ENCODE results near the gene PRSS2. TPM values are rescaled to one million over a fixed set of nuclear protein-coding genes. Genes with fewer than 3 reads are reported as not detected.

PRSS2 gene
- total RNA-seq, 1 experiment from 2014 or later: 27.6 TPM

GRCh38 chr7:142813699-142814098 lies 42.9 kb downstream of the PRSS2 start:
- DNase-seq (ENCODE audit: low spot score): no peak
- no peaks in the 10 kb centered on the region for H3K36me3 Mint-ChIP-seq
- no peak for TF ChIP-seq FOXK1 (CRISPR knock-in tag; IDR thresholded peaks at IDR 0.05)
- TF ChIP-seq USF1 (CRISPR knock-in tag; IDR thresholded peaks at IDR 0.05): no peak
- no peak for TF ChIP-seq PREB (CRISPR knock-in tag; IDR thresholded peaks at IDR 0.05; ENCODE audit: borderline replicate concordance)
- H3K27ac Mint-ChIP-seq: peak overlapping the region; percentile 93
- peaks cover 57% of the 10 kb centered on the region for H3K4me1 Mint-ChIP-seq
- H3K9me3 Mint-ChIP-seq: no peaks in the 10 kb centered on the region
- ChIA-PET CTCF (interaction anchor here (0.6 to 6.3 kb wide), 30 partner anchors 19 to 510 kb away, joined by 3 to 94 read pairs (median 5); partner anchors contain the start of gene EPHB6), POLR2A (interaction anchor here (0.6 to 1.6 kb wide), 3 partner anchors 18 to 149 kb away, joined by 5 to 7 read pairs (median 5); no protein-coding TSS in a partner anchor)
- peaks cover 12% of the 10 kb centered on the region for H3K27me3 Mint-ChIP-seq (ENCODE audit: low read depth)
- peak overlapping the region; percentile 41 for H3K4me3 Mint-ChIP-seq
- no peak for ATAC-seq

GRCh38 chr7:142814451-142814850 lies 43.7 kb downstream of the PRSS2 start:
- Mint-ChIP-seq H3K4me1 (peaks cover 57% of the 10 kb centered on the region), H3K27ac (peak overlapping the region; percentile 14; the same call in 1 of the 2 replicates), H3K27me3 (ENCODE audit: low read depth) (peaks cover 12% of the 10 kb centered on the region), H3K9me3 (peaks cover 5% of the 10 kb centered on the region; the same call in 1 of the 2 replicates), H3K36me3 (no peaks in the 10 kb centered on the region), H3K4me3 (no peak overlapping the region)
- CTCF ChIA-PET: interaction anchor here (0.9 to 6.3 kb wide), 14 partner anchors 18 to 402 kb away, joined by 3 to 94 read pairs (median 7); partner anchors contain the start of gene EPHB6
- ATAC-seq (no peak), DNase-seq (ENCODE audit: low spot score) (no peak)
- POLR2A ChIA-PET: interaction anchor here (0.6 kb wide), 1 partner anchor 51 kb away, joined by 3 read pairs; no protein-coding TSS in a partner anchor
- no peak for TF ChIP-seq MYBL2 (CRISPR knock-in tag; IDR thresholded peaks at IDR 0.05)
- no peak for TF ChIP-seq ERG (CRISPR knock-in tag; IDR thresholded peaks at IDR 0.05)
- no peak for TF ChIP-seq ZNF317 (CRISPR knock-in tag; IDR thresholded peaks at IDR 0.05; ENCODE audit: borderline replicate concordance, low read depth)
- no peak for TF ChIP-seq TEAD4 (CRISPR knock-in tag; IDR thresholded peaks at IDR 0.05)
- TF ChIP-seq E2F1 (CRISPR knock-in tag; IDR thresholded peaks at IDR 0.05): no peak
- TF ChIP-seq FOXP4 (CRISPR knock-in tag; IDR thresholded peaks at IDR 0.05): no peak
- TF ChIP-seq MXD4 (CRISPR knock-in tag; IDR thresholded peaks at IDR 0.05; ENCODE audit: borderline replicate concordance): no peak
- TF ChIP-seq ZNF263 (CRISPR knock-in tag; IDR thresholded peaks at IDR 0.05; ENCODE audit: low read depth): no peak
- TF ChIP-seq GTF2I (CRISPR knock-in tag; conservative IDR thresholded peaks at IDR 0.05): no peak
- TF ChIP-seq ZNF423 (CRISPR knock-in tag; IDR thresholded peaks at IDR 0.05): no peak
- TF ChIP-seq PRDM15 (CRISPR knock-in tag; IDR thresholded peaks at IDR 0.05): no peak
